GM19468 (cell line): ENCODE data around the gene UFSP1.

Experiments
- ATAC-seq: cut with Tn5 transposase; IDR thresholded peaks from one replicate; pipeline ENCODE4 v1.9.1; 2021; ENCODE audit warnings: mild to moderate bottlenecking, moderate library complexity, moderate number of reproducible peaks; ENCODE audit not compliant: unreplicated experiment; ENCODE audit errors: extremely low read depth

UFSP1 gene

DNA sequence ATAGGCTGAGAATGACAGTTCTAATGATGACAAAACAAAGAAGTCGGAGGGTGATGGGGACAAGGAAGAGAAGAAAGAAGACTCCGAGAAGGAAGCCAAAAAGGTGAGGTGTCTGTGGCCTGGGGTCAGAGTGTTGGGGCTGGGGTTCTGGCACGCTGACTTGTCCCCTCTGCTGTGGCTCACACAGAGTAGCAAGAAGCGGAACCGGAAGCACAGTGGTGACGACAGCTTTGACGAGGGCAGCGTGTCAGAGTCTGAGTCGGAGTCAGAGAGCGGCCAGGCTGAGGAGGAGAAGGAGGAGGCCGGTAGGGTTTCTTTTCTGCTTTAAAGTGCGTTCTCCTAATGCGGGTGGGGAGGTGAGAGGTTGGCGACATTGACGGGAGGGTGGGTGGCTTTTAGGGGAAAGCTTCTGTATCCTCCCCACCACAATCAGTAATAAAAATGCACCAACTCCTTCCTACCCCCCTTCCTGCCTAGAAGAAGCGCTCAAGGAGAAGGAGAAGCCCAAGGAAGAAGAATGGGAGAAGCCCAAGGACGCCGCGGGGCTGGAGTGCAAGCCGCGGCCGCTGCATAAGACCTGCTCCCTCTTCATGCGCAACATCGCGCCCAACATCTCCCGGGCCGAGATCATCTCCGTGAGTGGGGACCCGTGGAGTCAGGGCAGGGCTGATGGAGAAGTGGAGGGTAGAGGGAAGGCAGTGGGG, 4.6 kb downstream of the UFSP1 start:
- no peak for ATAC-seq

GRCh38 chr7:100882785-100883526, 6.6 kb downstream of the UFSP1 start:
- no peak for ATAC-seq

GRCh38 chr7:100882201-100882600, 7.3 kb downstream of the UFSP1 start:
- ATAC-seq, result no peak

- no peak for ATAC-seq
Observed at GRCh38 chr7:100881136-100881535, 8.4 kb downstream of the UFSP1 start.

GRCh38 chr7:100880645-100881044, 8.9 kb downstream of the UFSP1 start:
- no peak for ATAC-seq

DNA sequence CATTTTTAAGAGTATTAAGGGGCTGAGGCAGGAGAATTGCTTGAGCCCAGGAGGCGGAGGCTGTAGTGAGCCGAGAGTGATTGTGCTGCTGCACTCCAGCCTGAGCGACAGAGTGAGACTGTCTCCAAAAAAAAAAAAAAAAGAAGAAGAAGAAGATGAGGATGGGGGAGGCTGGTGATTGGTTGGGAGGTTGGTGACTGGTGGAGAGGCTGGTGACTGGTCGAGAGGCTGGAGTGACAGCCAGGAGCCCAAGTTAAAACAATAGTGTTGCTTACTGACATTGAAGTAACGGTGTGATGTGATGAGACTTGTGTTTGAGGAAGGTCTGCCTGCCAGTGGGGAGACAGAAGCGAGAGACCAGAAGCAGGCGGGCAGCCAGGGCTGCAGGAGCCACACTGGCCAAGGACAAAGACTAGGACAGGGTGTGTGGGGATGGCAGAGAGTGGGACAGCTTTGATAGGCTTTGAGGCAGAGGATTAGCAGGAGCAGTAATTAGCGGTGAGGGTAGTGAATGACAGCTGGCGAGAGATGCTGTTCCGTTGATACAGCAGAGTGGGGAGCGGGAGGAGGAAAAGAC, 9.7 kb downstream of the UFSP1 start:
- ATAC-seq, result no peak

- ATAC-seq, result no peak
Observed at GRCh38 chr7:100878685-100879084, 10.8 kb downstream of the UFSP1 start.

- ATAC-seq, result no peak
Observed at GRCh38 chr7:100878013-100878412, 11.5 kb downstream of the UFSP1 start.

GRCh38 chr7:100875356-100875751, 14.2 kb downstream of the UFSP1 start:
- ATAC-seq, result no peak

DNA sequence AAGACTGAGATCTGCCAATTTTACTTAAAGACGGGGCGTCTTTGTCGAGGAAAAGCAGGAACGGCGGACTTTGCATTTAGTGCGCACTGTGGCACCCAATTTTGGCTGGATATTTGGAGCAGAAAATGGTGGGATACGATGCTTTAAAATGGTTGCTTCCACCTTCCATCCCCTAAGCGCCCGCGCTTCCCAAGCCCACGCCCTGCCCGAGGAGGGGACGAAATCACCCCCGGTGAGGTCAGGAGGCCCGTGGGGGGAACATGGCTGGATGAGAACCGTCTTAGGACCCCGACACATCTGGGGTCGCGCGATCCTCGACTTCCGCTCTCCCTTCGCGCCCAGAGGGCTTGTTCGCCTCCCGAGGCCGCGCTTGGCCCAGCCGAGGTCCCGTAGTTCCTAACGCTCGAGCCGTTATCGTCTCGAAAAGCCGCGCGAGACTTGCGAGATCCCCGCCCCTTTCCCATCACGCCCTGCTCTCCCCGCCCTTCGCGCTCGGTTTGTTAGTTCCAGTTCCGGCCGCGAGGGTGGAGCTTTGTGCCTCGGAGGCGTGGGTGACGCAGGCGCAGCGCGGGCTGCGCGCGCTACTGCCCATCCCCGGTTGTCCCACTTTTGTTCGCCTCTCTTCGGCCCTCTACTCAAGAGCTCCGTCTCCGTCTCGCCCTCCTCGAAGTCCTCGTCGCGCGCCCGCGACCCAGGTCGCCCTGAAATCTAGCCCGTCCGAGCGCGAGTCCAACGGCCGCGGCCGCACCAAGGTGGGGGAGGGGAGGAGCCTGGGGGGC, 14.7 kb downstream of the UFSP1 start, which contains the start of gene SRRT:
Gene SRRT, plus strand, starts transcription at position 527 of the 779 bp plus-strand sequence. CDS start 488 bp downstream, outside the sequence.
- ATAC-seq, result peak; percentile 86

DNA sequence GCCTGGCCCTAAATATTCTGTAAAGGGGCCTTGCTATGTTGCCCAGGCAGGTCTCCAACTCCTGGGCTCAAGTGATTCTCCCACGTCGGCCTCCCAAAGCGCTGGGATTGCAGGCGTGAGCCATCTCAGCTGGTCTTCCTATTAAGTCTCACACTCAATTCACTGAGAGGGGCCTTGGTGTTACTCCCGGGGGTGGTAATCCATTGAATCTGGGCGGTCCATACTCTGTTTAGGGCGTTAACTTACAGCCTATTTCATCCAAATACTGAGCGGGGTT, 15.3 kb downstream of the UFSP1 start:
- ATAC-seq, result no peak

GRCh38 chr7:100873599-100874299, 15.8 kb downstream of the UFSP1 start:
- ATAC-seq, result no peak

DNA sequence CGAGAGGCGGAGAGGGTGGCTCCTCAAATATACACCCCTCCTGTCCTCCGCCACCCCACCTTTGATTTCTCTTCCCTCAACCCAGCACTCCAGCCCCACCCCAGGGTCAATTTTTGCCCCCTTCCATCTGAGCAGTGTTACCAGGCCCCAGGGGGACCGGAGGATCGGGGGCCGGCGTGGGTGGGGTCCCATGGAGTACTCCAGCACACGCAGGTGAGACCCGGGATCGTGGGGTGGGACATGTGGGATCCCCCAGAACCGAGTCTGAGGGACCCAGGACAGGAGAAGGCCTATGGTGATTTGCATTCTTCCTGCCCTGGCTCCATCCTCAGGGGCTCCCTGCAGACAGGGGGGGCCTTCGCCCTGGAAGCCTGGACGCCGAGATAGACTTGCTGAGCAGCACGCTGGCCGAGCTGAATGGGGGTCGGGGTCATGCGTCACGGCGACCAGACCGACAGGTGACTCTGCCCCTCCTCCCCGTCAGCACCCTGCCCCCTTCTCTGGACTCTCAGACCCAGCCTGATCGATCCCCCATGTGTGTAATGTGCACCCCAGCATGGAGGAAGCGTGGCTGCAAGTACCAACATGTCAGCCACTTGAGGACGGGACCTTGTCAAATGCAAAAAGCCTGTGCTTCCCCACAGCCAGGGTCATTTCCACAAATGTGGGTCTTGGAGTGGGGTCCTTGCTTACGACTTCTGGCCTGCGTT, 21.6 kb downstream of the UFSP1 start:
- no peak for ATAC-seq

- ATAC-seq, result no peak
Observed at GRCh38 chr7:100867040-100867775, 22.3 kb downstream of the UFSP1 start, which contains the start of gene TRIP6. Gene TRIP6 (plus strand): TSS chr7:100867387. CDS start chr7:100867498, 111 bp downstream.

DNA sequence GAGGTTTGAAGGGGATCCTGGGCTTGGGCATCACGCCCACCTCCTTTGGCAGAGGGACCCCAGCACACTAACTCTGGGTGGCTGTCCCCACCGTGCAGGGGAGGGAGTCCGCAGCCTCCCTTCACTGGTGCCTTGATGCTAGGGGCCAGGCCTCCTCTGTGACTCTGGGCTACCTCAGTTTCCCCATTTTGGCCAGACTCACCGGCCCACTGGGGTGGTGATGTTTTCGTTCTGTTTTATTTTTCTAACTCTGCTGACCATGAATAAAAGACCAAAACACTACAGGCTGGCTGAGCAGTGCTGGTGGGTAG, 22.8 kb downstream of the UFSP1 start:
- no peak for ATAC-seq

DNA sequence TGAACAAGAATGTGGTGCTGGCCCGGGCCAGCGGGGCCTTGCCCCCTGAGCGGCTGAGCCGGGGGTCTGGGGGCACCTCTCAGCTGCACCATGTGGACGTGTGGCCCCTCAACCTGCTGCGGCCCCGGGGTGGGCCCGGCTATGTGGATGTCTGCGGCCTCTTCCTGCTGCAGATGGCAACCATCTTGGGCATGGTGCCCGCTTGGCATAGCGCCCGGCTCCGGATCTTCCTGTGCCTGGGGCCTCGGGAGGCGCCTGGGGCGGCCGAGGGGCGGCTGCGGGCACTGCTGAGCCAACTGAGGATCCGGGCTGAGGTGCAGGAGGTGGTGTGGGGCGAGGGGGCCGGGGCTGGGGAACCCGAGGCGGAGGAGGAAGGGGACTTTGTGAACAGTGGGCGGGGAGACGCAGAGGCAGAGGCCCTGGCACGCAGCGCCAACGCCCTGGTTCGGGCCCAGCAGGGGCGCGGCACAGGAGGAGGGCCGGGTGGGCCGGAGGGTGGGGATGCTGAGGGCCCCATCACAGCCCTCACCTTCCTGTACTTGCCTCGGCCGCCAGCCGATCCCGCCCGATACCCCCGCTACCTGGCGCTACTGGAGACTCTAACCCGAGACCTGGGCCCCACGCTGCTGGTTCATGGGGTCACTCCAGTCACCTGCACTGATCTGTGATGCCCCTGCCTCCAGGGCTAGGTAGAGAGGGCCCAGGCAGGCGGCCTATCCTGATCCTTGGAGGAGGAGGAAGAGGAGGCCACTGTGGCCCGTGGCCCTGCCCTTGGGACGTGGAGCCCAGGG, 23.4 kb downstream of the UFSP1 start:
- ATAC-seq, result no peak

DNA sequence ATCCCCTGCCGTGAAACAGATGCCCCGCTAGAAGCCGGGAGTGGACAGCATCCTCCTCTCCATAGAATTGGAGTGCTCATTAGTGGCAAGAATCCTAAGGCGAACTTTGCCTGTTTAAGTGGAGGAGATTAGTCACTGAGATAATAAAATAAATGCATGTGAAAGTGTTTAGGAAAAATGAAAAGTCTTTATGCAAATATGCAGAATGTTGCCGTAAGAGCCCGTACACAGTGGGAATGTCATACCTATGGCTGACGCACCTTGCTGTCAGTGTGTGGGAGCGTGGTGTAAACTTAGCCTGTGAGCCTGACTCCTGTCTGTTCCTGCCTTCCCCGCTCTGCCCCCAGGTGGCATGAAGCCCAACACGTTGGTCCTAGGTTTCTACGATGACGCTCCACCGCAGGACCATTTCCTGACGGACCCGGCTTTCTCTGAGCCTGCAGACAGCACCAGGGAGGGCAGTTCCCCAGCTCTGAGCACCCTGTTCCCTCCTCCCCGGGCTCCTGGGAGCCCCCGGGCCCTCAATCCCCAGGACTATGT, 24.1 kb downstream of the UFSP1 start:
- no peak for ATAC-seq

DNA sequence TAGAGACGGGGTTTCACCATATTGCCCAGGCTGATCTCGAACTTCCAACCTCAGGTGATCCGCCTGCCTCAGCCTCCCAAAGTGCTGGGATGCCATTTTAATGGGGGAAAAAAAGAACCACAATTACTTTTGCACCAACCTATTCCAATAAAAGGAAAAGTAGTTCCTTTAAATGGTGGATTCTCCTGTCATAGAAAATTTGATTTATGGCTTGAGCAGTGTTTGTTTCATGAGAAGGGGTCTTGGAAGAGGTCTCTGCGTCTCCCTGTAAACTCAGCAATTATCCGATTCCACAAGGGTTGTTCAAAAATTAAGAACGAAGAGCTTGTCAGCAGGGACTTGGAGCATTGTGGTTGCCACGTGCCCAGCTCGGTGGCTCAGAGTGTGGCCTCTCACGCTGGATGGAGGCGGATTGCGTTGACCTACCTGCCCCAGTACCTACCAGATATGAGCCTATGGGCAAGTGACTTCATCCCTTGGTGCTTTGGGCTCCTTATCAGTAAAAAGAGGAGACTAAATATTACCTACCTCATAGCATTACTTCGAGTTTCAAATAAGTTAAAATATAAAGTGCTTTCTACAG, 25.2 kb downstream of the UFSP1 start:
- no peak for ATAC-seq
